ENCODE data around the gene CLBA1.

- TF ChIP-seq CTCF (IDR thresholded peaks at IDR 0.05), result no peak
- no peak for TF ChIP-seq POLR2A (IDR thresholded peaks at IDR 0.05)
These were observed 30.2 kb upstream of the CLBA1 start for GRCh38 chr14:104955396-104955770.
